NCI-H1092 (cell line): ENCODE measurements around the gene C16orf78.

Experiments
- DNase-seq: peaks from one replicate; lab custom pipeline; 2025; lab: John Stamatoyannopoulos, UW

The C16orf78 gene, protein sequence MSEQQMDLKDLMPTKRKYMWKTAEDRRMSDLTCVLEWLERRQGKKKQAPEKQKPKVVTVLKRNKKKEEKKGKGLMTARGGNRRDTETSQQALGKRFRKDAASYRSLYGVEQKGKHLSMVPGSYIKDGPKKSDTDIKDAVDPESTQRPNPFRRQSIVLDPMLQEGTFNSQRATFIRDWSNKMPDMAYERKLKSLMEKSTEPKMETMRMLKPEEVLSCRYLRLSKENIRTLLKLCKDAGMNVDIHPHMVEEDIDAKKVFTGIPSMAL

DNA sequence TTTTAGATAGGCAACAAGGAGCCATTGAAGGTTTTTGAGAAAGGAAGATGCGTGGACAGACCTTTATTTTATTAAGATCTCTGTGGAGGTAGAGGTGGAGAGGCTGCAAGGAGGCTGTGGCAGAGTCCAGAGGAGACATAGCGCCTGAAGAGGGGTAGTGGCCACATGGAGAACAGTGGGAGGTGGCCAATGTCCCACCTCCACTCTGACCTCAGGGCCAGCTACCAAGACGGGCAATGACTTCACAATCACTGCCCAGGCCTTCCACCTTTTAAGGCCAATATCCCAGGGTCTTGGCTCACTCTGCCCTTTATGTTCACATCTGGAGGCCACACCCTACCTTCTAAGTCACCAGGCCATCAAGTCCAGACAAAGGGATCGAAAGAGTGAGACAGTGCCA lies at the start of gene C16orf78:
TSS of gene C16orf78 (plus strand) at position 301 of the 400 bp plus-strand sequence. CDS start 136 bp downstream, outside the sequence.
- DNase-seq = no peak

DNA sequence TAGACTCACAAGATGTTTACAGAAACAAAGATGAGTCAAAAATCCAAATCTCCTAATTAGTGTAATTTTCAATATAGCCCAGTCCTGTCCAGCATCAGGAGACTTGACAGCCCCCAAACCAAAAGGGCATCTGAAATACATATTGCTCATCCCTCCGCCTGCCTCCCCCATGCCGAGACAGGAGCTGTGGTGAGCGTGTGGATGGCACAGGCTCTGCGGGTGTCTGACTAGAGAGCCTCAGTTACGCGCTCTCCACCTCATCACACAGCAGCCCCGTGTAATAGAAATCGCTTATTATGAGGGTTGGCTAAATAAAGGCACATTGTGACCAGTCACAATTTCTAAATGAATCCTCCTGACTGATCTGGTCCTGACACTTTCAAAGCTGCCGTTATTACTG lies 48.9 kb upstream of the C16orf78 start:
- no peak for DNase-seq

DNA sequence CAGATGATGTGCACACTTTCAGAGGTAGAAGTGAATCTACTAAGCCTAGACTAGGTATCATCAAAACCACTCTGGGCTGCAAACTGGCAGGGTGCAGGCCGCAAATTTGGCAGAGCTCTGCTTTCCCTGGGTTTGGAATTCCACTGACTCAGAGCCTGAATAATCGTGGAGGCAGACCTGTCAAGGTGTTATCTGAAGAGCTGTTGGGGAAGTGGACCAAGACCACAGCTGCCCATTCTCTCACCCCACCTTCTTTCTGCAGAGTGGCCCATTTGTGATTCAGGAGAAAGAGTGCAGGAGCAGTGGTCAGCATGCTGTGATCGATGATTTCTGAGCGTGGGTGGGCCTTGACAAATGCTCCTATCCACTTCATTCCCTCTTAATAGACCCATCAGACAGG lies 46.1 kb upstream of the C16orf78 start:
- no peak for DNase-seq

DNA sequence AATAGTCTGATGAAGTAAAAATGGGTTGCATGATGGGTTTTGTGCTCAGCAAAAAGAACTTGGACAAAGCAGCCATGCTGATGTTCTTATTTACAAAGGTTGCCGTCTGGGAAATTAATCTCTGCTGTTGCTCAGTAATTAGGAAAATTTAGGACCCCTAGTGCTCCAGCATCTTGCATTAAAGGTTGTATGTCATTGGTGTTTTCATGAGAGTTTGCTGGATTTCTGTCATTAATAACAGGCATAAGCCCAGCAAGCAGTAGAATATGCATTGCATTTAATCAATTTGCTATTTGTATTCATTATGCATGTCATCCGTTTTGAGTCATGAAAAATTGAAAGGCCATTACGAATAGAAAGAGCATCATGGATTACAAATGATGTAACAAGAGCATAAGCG lies 45.3 kb upstream of the C16orf78 start:
- no peak for DNase-seq

DNA sequence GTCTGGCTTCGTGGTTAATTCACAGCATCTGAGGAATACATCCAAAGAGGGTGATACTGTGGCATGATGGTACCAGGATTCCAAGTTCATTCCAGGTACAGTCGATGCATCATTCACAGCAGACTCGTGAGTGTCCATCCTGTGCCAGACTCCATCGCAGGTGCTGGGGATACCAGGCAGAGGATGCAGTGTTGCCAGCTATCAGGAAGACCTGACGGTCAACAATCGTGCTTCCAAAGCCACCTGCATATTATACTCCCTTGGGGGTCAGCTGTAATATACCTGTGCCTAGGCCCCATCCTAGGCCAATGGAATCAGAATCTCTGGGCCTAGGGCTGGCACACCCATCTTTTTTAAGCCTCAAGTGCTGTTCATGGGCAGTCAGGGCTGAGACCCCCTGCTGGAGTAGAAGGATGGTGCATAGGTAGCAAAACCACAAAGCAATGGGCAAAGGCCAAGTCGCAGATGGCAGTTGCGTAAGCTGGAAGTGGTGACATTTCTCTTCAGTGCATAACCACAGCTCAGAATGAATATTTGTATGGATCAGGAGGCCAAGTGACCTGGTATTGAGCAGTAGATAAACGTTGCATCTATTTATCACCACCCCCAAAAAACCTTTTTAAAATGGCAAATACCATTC lies 42.9 kb upstream of the C16orf78 start:
- DNase-seq = no peak

DNA sequence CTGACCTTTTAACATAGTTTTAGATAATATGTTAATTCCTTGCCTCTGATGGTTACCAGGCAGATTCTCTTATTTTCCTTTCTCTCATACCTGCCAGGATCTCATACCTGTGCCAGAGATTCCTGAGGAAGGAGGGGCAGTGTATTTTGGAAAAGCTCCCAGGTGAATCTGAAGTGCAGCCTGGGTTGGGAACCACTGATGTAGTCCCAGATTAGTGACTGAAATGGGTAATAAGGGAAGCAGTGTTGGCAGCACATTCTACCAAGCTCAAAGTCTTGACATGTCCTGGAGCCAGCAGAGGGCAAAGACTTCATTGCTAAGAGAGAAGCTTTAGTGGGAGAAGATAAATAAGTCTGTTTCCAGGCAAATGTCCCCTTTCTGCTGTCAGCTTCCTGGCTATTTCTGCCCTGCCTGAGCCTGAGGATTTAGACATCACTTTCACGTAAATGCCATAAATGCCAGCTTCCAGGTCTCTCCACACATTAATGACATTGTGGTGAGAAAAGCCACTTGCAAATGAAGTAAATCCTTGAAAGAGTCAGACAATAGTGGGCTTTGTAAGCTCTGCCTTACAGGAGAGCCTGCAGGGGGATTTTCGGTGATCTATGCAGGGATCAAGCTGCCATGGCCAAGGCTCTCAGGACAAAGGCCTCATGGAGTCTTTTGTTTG lies 40.9 kb upstream of the C16orf78 start:
- no peak for DNase-seq

DNA sequence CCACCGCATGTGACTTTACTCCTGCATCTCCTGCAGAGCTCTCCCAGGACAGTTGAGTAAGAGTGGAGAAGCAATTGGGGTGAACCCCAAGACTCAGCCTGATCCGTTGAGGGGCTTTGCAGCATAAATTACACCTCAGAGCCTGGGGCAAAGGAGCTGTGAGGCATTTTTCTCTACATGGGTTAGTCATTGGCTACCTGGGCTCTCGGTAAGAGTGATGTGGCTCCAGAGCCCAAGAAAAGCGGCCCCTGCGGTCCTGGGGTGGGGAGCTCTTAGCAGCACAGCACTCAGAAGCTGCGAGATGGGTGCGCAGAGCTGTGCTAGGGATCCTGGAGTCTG lies 40.4 kb upstream of the C16orf78 start:
- no peak for DNase-seq

DNA sequence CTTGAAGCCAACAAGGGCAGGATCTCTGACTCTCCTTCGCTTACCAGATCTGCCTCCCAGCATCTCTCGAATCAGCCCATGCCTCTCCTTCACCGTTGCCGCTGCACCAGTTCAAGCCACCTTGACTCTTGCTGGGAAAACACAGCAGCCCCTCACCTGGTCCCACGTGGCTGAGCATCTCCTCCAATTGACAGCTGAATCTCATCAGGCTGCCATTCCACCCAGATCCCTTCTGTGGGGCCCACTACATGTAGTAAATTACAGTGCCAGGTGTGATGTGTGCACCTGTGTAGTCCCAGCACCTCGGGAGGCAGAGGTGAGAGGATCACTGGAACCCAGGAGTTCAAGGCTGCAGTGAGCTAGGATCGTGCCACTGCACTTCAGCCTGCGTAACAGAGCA lies 37.8 kb upstream of the C16orf78 start:
- no peak for DNase-seq

DNA sequence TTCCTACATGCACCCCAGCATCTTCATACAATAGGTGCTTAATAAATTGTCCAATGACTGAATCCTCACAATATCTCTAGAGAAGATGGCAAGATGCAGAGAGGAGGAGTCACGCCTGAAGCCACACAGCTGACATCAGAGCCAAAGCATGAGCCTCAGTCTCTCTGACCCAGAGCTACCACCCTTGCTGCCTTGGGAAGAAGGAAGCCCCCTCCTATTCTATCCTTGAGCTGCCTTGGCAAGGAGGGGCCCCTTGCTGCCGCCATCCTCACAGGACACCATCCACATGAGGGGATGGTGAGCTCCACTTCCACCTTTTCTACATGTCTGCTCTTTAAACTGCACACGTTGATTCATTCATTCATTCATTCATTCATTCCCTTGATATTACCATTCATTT lies 37.0 kb upstream of the C16orf78 start:
- no peak for DNase-seq

DNA sequence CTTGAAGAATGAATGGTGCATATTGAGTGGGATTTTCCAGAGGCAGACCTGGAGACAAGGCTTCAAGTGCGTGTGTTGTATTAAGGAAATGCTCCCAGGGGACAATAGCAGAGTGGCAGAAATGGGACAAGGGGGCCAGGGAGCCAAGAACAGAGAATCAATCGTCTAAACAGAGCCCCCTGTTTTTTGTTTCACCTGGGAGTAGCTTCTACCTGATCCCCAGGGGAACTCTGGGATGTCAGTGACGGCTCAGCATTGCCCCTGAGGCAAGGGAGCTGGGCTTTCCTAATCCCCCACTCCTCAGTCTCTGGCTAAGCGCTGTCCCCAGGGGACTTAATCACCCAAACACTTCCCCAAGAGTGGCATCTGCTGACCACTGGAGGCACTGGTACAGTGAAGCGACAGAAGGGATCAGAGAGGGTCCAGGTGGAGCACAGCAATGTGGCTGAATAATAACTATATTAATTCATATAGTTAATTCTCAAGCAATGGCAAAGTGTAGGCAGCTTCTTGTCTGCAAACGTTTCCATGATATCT lies 35.7 kb upstream of the C16orf78 start:
- DNase-seq = peak; percentile 76

DNA sequence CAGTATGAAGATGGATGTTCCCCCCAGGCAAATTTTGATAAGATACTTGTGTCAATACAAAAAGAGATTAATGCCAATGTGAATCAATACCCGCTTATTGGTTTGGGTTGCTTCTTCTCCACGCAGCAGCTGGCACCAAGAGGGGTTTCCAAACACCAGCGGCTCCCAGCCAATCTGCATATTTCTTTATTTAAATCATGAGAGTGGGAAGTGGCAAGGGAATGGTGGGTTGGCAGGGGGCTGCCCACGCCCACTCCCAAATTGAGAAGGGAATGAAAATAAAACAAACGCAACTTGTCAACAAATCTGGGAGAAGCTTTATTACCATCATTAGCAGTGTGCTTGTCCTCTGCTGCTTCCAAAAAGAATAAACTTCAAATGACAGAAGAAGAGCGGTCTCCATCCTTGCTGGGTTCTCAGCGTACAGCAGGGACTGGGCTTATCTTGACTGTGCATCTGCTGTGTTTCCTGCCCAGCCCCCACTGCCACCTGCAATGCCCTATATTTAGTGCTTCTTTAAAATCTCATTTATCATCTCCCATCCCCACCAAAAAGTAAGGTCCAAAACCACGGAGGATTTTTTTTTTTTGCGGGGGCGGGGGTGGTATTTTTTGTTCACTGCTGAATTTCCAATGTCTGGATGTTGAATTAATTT lies 34.9 kb upstream of the C16orf78 start:
- DNase-seq = no peak

DNA sequence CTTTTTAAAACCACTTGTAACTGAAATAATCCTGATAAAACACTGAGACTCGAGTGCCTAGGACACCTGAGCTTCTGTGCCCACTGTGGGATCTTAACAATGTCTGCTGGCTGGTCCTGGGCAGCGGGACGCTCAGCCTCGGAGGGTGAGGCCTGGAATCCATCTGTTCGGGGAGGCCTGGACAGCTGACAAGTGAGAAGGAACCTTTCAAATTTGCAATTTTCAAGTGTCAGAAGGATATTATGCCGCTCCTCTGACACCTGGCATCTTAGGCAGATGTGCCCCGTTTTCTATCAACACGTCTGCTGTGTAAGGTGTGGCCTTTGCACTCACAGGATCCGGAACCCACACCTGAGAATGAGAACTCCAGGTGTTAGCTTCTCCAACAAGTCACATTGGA lies 33.1 kb upstream of the C16orf78 start:
- no peak for DNase-seq

DNA sequence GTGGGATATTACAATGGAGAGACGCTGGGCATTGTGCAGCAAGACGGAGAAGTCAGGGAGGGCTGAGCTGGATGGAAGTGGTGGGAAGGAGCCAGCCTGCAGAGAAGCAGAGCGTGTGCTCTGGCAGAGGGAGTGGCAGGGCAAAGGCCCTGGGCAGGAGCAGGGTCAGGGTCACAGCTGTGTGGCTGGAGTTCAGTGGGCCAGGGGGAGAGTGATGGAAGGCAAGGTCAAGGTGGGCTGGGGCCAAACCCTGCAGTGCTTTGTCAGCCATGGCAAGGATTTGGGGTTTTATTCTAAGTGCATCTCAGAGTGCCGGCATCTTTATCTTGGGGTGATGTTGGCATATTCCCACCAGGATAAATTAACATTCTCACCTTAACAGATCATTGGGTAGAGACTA lies 31.9 kb upstream of the C16orf78 start:
- DNase-seq = no peak

DNA sequence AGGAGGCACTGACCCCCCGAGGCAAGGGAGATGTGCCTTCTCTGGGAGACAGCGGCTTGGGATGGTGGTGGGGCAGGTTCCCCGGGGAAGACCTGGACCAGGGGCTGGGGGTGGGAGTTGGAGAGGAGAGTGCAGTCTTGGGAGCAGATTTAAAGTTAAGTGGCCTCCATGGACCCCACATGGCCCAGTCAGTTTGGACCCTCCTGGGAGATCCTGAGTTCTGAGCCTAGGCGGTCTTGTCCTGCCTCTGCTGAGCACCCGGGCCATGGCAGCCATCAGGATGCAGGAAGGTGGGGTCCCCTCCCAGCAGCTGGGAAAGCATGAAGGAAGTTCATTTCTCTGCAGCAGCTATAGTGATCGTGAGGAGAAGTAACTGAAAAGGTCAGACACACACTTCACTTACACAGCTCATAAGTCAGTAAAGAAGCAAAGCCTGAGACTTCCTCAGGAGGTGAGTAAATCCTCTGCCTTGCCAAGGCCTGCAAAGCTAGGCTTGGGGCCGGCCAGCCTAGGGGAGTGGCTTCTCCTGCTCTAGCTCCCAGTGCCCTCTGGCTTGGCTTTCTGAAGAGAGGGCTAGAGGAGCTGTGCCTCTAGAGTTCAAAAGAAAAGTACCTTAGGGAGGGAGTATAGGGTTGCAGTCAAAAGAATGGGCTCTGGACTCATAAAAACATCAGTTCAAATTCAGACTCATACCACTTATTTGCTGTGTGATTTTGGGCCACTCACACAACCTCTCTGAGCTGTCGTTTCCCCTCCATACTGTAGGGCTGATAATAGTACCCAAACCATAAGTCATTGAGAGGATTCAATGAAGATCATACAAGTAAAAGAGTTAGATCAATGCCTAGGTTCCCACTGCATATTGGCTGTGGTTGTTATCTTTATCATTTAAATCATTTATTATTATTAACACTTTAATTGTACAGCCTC lies 31.0 kb upstream of the C16orf78 start:
- no peak for DNase-seq

DNA sequence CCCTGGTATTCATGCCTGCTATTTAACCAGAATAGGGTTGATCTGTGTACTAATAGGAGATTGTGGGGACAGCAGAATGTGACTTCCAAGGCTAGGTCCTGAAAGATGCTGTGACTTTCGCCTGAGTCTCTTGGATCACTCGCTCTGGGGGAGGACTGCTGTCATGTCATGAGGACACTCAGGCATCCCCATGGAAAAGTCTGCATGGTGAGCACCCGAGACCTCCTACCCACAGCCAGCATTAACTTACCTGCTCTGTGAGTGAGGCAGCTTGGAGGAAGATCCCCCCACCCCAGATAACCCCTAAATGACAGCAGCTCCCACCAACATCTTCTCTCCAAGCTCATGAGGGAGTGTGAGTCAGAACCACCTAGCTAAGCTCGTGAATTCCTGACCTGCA lies 30.3 kb upstream of the C16orf78 start:
- DNase-seq = no peak

DNA sequence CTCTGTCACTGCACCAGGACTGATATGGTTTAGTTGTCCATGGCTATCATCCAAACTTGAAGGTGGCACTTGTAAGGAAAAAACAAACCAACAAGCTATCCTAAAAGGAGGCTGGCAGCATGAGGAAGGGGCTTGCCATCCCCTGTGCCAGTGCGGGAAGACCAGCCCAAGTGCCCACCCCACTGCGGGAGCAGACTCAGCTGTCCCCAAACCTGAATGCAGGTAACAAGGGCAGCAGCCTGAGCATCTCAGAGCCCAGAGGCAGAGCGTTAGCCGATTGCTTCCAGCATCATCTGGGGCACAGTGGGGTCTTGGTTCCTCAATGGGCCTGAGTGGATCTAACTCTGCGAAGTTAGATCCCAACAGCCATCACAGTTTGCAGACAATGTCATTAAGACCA lies 29.2 kb upstream of the C16orf78 start:
- no peak for DNase-seq

DNA sequence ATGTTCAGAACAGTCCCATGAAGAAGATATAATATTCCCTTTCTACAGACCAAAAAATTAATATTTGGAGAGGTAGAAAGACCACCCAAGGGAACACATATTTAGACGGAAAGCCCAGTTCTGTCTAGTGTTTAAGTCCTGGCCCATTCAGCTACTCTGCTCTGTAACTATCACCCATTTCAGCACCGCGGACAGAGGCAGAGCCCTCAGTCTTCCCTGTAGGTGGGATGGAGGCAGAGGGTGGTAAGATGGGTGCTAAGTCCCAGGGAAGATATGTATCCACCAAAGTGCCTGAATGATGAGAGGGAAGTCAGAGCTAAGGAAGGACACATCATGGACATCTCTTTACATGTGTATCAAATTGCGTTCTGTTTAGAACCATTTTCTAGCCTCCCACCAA lies 27.8 kb upstream of the C16orf78 start:
- DNase-seq = no peak

DNA sequence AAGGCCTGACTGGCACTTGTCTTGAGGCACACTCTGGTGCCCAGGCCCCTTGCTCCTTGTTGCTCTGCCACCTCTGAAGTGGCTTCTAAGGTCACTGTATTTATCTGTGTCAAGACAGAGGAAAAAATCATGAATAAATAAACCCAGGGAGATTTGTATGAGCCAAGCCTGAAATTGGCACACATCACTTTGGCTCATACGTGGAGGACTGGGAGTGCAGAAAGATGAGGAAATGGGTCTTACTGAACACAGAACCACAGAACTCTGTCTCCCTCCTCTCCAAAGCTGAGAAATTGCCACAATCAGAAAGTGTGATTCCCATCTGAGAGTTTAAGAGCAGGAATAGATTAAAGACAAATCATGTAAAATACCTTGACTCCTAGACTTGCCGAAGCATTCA lies 27.1 kb upstream of the C16orf78 start:
- no peak for DNase-seq

DNA sequence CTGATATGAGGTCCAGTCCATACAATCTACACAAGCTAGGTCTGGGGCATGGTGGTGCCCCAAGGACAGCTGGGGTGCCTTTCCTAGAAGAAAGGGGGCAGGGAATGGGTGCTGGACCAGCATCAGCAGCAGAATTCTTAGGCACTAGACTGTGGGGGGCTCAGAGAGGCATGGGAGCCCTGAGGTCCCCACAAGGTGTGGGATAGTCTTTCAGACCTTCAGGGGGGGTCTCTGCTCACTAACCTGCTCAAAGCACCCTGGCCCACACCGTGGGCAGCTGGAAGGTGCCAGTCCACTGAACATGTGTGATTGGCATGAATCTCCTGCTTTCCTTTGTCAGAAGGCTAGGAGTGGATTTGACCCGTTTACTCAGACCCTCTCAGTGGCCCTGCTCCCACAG lies 26.1 kb upstream of the C16orf78 start:
- DNase-seq = no peak

DNA sequence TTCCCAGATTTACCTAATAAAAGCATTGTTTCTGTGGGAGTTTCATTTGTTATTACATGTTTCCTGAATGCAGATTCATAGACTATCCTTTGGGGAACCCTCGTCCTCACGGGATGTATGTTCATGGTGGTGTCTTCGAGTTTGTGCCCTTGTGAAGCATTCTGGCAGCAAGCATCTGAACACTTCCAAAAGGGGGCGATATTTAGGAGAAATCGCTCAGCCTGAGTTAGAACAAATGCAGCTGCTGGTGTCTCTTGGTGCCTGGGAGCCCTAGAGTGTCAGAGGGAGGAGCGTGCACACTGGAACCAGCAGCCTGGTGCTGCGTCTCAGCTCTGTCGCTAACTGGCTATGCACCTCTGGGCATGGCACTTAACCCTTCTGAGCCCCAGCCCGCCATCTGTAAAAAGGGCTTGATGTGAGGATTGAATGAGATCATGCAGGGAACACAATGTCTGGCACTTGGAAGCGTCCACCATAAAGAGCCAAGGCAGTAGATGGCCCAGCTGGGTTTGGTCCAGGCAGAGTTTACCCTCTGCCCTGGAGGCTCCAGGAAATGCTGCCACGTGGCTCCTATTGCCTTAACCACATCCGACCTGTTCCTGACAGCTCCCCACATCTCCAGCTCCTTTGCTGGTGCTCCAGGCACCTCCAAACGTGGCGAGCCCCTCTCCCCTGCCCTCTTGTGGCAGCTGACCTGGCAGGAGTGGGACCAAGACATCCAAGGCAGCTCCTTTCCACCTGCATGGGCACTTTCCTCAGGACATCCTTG lies 25.0 kb upstream of the C16orf78 start:
- no peak for DNase-seq
